DND-41 (cell line): ENCODE measurements around the gene KLLN.

Experiments used
- EZH2 ChIP-seq: IDR thresholded peaks from 3 replicates; pipeline ENCODE4 v1.6.1; 2012; ENCODE audit warnings: borderline replicate concordance, low read depth, mild to moderate bottlenecking, moderate library complexity, low read length, inconsistent platforms; ENCODE audit not compliant: severe bottlenecking
- TF ChIP-seq, protein P1 (sequence below): IDR thresholded peaks from 2 replicates; pipeline ENCODE4 v1.5.1; 2012; ENCODE audit warnings: borderline replicate concordance, low read length, moderate library complexity, mild to moderate bottlenecking; ENCODE audit not compliant: poor library complexity, severe bottlenecking; ENCODE audit errors: extremely low read depth

DNA sequence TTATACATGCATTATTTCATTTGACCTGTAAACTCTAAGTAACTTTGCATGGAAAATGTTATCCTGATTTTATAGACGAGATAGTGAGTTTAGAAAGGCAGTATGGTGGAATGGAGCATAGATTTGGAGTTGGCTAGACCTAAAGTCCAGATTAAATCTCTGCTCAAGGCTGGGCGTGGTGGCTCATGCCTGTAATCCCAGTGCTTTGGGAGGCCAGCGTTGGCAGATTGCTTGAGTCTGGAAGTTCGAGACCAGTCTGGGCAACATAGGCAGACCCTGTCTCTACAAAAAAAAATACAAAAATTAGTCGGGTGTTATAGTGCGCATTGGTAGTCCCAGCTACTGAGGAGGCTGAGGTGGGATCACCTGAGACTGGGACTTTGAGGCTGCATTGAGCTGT lies 9.5 kb upstream of the KLLN start:
- TF ChIP-seq, protein P1, sequence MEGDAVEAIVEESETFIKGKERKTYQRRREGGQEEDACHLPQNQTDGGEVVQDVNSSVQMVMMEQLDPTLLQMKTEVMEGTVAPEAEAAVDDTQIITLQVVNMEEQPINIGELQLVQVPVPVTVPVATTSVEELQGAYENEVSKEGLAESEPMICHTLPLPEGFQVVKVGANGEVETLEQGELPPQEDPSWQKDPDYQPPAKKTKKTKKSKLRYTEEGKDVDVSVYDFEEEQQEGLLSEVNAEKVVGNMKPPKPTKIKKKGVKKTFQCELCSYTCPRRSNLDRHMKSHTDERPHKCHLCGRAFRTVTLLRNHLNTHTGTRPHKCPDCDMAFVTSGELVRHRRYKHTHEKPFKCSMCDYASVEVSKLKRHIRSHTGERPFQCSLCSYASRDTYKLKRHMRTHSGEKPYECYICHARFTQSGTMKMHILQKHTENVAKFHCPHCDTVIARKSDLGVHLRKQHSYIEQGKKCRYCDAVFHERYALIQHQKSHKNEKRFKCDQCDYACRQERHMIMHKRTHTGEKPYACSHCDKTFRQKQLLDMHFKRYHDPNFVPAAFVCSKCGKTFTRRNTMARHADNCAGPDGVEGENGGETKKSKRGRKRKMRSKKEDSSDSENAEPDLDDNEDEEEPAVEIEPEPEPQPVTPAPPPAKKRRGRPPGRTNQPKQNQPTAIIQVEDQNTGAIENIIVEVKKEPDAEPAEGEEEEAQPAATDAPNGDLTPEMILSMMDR: no peak
- no peak for TF ChIP-seq EZH2
